GM15510 (cell line): Measurements from ENCODE around the gene AGR2.

Experiments
- POLR2A ChIP-seq: IDR thresholded peaks from 3 replicates; pipeline ENCODE4 v1.6.1; 2011; ENCODE audit warnings: borderline replicate concordance; ENCODE audit not compliant: insufficient read length; ENCODE audit errors: extremely low read depth

Gene AGR2

GRCh38 chr7:16826060-16826459, 21.3 kb upstream of the AGR2 start:
- no peak for TF ChIP-seq POLR2A

- no peak for TF ChIP-seq POLR2A
Observed at GRCh38 chr7:16822029-16822428, 17.2 kb upstream of the AGR2 start.

GRCh38 chr7:16818732-16819131, 13.9 kb upstream of the AGR2 start:
- no peak for TF ChIP-seq POLR2A

- TF ChIP-seq POLR2A, result no peak
Observed at GRCh38 chr7:16817536-16817935, 12.7 kb upstream of the AGR2 start.

GRCh38 chr7:16816824-16817223, 12.0 kb upstream of the AGR2 start:
- TF ChIP-seq POLR2A, result no peak

- TF ChIP-seq POLR2A, result no peak
Observed at GRCh38 chr7:16815001-16815400, 10.2 kb upstream of the AGR2 start.

GRCh38 chr7:16813232-16813616, 8.4 kb upstream of the AGR2 start:
- TF ChIP-seq POLR2A, result no peak

GRCh38 chr7:16812542-16813231, 7.9 kb upstream of the AGR2 start:
- TF ChIP-seq POLR2A, result no peak

GRCh38 chr7:16811551-16811950, 6.8 kb upstream of the AGR2 start:
- TF ChIP-seq POLR2A, result no peak

GRCh38 chr7:16810573-16810972, 5.8 kb upstream of the AGR2 start:
- TF ChIP-seq POLR2A, result no peak

GRCh38 chr7:16810112-16810511, 5.3 kb upstream of the AGR2 start:
- TF ChIP-seq POLR2A, result no peak

- no peak for TF ChIP-seq POLR2A
Observed at GRCh38 chr7:16805441-16805840, 642 bp upstream of the AGR2 start.

- no peak for TF ChIP-seq POLR2A
Observed at GRCh38 chr7:16803881-16804673, 722 bp downstream of the AGR2 start.

- TF ChIP-seq POLR2A, result no peak
Observed at GRCh38 chr7:16803125-16803524, 1.7 kb downstream of the AGR2 start.

- TF ChIP-seq POLR2A, result no peak
Observed at GRCh38 chr7:16801579-16801978, 3.2 kb downstream of the AGR2 start.

- no peak for TF ChIP-seq POLR2A
Observed at GRCh38 chr7:16801111-16801542, 3.7 kb downstream of the AGR2 start.

- TF ChIP-seq POLR2A, result no peak
Observed at GRCh38 chr7:16795624-16796023, 9.2 kb downstream of the AGR2 start.

GRCh38 chr7:16794986-16795385, 9.8 kb downstream of the AGR2 start:
- no peak for TF ChIP-seq POLR2A
